HG03457 (cell line): ENCODE results near the gene GJA8.
"Not testable (repeated sequence)": the region's sequence is repeated elsewhere in the genome, so short reads cannot be mapped to it uniquely, and the experiment has no call there.

Source experiments
- ATAC-seq: cut with Tn5 transposase; IDR thresholded peaks from one replicate; pipeline ENCODE4 v1.9.1; 2021; ENCODE audit warnings: moderate number of reproducible peaks; ENCODE audit not compliant: unreplicated experiment

Gene GJA8

DNA sequence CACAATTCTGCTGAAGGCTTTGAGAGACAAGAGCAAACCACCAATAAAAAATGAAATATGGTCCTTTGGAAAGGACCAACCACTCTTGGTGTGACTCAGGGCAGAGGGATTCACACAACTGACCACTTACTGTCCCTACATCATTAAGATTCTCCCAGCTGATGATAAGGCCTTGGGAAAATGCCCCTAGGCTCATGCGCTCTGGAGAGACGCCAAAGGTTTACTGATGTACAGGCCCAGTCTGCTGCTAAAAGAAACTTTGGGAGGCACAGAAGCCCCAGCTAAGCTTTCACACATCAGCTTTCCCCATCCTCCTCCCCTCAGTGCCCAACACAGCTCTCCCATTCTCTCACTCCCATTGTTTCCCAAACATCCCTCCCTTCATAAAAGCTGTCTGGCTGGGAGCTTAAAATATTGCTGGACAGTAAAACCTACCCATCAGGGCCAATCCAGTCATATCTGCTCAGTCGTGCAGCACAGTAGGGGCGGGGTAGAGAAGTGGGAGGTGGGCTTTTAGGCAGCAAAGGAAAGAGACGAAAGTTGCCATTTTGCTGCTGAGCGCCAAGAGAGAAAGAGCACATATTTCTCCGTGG is at the start of gene GJA8:
Gene GJA8, plus strand, starts transcription at position 543 of the 593 bp plus-strand sequence. CDS start 5,161 bp downstream, outside the sequence.
- ATAC-seq, result no peak

DNA sequence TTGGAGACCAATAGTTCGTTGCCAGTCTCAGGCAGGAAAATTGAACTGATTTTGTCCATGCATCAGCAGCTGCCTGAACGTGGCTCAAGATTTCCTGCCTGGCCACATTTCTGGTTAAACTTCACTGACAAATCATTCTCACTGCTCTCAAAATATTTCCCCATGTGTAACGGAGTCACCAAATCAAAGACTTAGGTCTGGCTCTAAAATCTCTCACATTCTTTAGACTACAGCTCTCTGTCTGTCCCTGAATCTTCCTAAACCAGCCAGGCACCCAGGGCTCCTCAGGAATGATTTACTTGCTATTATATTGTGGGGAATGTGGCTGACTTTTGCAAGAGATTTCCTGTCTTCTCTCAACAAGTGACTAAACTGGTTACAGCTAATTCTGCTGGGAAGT is 49.2 kb upstream of the GJA8 start:
- no peak for ATAC-seq

DNA sequence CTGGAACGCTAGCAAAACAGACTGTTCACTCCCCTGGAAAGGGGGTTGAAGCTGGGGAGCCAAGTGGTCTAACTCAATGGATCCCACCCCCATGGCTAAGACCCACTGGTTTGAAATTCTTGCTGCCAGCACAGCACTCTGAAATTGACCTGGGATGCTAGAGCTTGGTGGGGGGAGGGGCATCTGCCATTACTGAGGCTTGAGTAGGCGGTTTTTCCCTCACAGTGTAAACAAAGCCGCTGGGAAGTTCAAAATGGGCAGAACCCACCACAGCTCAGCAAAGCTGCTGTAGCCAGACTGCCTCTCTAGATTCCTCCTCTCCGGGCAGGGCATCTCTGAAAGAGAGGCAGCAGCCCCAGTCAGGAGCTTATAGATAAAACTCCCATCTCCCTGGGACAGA is 47.6 kb upstream of the GJA8 start:
- not testable (repeated sequence) for ATAC-seq

DNA sequence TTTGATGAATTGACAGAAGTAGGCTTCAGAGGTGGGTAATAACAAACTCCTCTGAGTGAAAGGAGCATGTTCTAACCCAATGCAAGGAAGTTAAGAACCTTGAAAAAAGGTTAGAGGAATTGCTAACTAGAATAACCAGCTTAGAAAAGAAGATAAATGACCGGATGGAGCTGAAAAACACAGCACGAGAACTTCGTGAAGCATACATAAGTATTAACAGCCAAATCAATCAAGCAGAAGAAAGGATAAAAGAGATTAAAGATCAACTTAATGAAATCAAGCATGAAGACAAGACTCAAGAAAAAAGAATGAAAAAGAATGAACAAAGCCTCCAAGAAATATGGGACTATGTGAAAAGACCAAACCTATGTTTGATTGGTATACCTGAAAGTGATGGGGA is 46.6 kb upstream of the GJA8 start:
- not testable (repeated sequence) for ATAC-seq

DNA sequence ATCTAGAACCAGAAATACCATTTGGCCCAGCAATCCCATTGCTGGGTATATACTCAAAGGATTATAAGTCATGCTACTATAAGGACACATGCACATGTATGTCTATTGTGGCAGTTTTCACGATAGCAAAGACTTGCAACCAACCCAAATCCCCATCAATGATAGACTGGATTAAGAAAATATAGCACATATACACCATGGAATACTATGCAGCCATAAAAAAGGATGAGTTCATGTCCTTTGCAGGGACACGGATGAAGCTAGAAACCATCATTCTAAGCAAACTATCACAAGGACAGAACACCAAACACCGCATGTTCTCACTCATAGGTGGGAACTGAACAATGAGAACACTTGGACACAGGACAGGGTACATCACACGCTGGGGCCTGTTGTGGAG is 35.4 kb upstream of the GJA8 start:
- not testable (repeated sequence) for ATAC-seq

DNA sequence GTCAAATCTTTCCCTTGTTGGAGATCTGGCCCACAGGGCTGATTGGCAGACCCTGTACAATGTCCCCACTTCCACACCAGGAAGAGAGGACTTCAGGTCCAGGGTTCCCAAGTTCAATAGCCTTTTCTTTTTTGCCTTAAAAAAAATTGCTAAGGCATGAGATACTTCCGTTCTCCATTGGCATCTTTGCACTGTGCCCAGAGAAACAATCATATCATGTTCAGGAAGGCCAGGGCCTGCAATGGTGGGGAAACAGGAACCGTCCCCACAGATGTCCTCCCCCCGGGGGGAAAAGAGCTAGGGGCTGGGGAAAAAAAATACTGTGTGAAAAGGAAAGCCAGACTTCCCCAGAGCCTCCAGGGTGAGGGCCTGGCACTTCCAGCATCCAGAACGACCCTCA is 24.6 kb upstream of the GJA8 start:
- no peak for ATAC-seq

DNA sequence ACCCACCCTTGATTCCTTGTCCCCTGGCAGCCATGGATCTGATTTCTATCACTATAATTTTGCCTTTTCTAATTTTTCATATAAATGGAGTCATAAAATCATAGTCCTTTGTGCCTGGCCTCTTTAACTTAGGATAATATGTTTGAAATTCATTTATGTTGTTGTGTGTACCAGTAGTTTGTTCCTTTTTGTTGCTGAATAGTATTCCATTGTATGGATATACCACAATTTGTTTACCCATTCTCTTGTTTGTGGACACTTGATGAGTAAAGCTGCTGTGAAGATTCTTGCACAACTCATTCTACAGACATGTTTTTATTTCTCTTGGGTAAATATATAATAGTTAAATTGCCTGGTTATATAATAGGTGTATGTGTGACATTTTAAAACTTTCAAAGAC is 22.7 kb upstream of the GJA8 start:
- ATAC-seq, result no peak

DNA sequence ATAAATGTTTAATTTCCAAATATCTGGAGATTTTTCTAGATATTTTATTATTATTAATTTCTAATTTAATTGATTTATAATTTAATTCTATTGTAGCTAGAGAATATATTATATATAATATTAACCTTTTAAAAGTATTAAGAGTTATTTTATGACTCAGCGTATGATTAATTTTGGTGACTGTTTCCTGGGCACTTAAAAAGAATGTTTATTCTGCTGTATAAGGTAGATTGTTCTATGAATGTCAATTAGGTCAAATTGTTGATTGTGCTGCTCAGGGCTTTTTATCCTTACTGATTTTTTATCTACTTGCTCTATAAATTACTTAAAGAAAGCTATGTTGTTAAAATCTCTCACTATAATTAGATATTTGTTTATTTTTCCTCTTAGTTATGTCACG is 20.1 kb upstream of the GJA8 start:
- ATAC-seq, result no peak

DNA sequence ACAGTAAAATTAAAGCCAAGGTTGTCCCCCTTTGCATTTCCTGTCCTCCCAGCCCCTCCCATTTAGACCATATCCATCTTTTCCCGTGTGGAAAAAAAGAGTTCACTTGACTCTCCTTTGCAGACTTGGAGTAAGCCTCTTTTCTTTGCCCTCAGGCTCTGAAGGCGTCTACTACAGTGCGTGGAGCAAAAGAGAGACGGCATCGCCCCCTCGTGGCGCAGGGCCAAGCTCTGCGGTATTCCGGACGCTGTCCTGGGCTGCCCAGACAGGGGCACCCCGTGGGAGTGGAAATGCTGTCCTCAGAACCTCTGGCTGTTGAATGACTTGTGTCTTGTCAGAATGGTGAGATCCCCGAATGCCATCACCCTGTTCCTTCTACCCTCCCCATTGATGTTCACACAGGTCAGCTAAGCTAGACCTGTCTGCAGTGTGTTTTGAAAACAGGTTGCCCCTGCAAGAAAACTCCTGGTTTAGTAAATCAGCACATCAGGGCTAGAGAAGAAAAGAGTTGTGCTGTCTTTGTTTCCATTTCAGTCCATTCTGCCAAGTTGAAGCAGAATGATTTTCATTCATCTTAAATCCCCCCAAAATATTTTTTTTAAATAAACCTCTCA is 12.3 kb upstream of the GJA8 start:
- ATAC-seq, result no peak

DNA sequence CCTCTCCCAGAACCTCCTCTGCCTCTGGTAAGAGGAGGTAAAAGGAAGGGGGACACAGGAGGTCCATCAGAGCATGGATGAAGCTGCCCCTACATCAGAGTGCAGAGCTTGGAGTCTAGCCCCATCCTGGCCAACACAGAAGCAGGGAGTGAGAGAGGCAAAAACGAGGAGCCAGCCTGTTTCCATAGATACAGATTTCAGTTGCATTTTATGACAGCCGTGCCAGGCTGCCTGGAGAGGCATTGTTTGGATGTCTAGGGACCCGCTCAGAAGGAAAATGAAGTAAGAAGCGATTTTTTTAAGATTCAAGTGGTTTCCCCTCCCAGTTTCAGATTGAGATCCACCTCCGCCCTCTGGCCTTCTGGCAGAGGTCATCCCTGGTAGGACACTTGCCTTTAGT is 11.5 kb upstream of the GJA8 start:
- no peak for ATAC-seq

DNA sequence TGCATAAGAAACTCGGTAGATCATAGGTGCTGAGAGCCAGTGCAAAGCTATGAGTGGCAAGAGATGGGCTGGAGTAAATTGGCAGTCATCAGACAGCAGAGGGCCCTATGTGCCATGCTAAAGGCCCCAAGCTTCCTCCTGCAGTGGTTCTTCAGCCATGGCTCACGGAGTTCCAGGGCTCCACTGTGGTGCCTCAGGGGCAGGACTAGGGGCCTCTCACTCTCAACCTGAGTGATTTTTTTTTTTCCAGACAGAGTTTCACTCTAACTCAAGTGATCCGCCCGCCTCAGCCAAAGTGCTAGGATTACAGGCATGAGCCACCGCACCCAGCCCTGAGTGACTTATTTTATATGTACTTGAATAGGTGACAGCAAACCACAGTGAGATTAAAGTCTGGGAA is 10.4 kb upstream of the GJA8 start:
- ATAC-seq, result no peak

DNA sequence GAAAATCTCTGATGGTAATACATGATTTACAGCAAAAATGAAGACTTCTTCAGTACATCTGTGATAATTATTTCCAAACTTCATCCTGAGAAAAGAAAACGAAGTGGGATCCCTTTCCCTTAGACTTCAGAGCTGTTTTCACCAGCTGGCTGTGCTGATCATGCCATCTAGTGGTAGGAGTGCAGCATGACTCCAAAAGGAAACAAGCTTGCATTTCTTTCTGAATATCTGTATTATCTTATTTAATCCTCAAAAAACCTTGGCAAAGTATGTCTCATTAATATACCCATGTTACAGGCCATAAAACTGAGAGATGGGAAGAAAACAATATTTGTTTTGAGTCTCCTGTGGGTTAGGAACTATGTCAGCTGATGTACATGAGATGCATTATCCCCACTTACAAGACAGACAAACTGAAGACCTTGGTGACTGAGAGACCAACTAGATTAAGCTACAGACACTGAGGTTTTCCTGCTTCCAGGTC is 9.8 kb upstream of the GJA8 start:
- no peak for ATAC-seq

DNA sequence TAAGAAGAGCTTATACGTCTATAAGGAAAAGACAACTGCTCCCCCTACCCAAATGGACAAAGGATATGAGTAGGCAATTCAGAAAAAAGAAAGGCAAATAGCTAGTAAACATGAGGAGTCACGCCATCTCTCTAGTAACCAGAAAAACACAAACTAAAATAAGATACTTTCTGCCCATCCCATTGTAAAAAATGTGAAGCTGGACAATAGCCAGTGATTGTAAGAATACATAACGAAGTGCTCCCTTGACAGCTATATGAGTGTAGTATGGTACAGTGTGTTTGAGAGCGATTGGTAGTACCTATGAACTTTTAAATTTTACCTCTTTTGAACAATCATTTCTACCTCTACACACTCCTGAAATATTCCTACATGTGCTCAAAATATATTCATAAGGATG is 7.5 kb upstream of the GJA8 start:
- ATAC-seq, result no peak

DNA sequence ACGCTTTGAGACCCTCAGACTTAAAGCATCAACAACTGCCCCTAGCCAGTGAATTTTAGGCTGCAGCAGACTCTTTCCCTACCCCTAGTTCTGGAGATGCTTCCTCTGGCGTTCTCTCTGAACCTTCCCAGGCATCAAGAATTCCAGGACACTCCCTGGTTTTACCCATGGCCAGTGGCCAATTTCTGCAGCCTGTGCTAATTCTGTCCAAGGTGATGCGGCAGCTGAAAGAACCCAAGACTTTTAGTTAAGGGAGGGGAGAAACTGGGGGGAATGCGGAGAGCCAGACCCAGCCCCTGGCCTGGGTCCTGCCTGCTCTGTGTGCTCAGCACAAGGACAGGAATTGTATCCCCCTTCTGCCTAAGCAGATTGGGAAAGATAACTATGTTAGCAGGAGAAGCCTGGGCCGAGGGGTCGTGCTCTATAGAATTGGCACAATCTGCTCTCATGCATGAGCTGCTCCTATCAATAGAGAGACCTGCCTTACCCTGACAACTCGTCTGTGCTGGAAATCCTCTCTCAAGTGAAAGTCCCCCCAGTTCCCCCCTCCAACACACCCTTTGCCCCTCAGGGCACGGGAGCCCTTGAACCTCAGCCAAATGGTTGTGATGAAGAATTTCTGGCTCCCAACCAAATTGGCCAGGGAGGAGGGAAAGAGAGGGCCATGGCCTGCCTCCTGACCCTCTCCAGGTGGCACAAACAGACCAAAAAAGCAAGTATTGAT is 5.4 kb upstream of the GJA8 start:
- no peak for ATAC-seq

DNA sequence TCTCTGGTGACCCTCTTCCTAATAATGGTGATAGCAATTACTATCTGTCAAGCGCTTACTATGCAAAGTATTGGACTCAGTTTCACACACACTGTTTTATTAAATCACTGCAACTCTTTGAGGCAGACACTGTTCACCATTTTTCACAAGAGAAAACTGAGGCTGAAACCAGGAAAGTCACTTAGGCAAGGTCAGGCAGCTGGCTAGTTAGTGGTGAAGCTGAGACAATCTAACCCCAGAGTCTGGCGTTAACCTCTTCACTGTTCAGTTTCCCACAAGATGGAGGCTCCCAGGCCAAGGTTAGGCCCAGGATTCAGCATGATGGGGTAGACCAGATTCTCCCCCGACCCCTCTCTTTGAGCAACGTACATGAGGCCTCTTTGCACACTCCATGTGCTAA is 4.8 kb upstream of the GJA8 start:
- no peak for ATAC-seq

DNA sequence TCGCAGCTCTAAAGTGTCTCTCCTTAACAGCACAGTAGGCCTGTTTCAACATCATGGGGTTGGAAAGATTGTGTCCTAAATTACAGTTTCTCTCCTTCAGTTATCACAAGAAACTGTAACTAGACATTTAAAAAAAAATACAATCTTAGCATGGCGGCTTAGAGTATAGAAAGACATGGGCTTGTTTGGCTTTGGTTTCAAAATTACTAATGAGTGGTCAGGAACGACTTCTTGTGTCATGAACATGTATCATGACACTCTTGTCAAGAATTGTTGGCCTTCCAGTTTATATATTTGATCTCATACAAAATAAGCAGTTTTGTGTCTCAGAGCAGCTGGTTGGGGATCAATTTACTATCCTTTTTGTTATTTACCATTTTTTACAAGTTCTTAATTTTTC is 2.1 kb downstream of the GJA8 start:
- no peak for ATAC-seq

DNA sequence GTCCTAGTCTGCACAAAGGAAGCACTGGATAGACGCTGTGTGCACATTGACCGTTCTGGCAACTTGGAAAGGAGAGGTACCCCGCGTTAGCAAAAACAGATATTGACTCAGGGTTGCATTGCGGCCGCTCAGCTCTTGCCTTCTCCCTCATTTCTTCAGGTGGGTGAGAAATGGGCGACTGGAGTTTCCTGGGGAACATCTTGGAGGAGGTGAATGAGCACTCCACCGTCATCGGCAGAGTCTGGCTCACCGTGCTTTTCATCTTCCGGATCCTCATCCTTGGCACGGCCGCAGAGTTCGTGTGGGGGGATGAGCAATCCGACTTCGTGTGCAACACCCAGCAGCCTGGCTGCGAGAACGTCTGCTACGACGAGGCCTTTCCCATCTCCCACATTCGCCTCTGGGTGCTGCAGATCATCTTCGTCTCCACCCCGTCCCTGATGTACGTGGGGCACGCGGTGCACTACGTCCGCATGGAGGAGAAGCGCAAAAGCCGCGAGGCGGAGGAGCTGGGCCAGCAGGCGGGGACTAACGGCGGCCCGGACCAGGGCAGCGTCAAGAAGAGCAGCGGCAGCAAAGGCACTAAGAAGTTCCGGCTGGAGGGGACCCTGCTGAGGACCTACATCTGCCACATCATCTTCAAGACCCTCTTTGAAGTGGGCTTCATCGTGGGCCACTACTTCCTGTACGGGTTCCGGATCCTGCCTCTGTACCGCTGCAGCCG is 5.4 kb downstream of the GJA8 start:
- ATAC-seq, result no peak

DNA sequence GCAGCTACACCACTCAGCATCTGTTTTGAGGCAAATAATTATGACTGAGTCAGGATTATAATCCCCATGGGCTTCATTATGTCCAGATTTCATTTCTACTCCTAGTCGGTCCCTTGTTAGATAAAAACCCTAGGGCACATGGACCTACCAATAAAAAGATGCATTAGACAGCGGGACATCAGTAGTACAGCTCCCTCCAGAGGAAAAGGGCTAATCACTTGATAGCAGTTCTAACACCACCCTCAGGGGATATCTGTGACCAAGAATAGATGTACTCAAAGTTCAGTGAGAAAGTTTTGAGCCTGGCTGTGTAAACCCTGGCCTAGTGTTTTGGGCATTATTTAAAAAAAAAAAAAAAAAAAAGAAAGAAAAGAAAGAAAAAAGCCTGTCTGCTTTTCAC is 10.0 kb downstream of the GJA8 start:
- no peak for ATAC-seq

DNA sequence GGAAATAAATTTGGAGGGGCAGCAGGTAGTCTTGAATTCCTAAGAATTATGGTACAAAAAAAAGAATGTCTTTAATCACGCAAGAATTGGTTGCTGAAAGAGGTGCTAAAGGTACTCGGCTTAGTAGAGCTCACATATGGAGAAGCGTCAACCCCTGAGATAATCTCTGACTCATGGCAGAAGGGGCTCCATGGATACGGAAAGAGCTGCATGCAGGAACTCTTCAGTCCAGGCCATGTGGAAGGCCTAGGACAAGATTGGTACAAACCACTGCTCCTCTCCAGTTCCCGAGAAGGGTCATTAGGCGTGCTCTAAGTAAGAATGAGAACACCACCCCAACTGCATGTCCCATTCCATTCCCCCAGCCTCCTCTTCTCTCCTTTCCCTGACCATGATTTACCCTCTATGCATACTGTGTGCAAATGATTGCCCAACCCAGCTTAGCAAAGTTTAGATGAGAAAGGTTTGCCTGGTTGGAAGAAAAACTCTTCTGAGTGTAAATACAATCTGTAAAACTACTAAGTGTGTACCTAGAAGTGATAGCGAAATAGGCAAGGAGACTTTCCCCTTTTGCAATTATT is 10.9 kb downstream of the GJA8 start:
- ATAC-seq, result no peak

DNA sequence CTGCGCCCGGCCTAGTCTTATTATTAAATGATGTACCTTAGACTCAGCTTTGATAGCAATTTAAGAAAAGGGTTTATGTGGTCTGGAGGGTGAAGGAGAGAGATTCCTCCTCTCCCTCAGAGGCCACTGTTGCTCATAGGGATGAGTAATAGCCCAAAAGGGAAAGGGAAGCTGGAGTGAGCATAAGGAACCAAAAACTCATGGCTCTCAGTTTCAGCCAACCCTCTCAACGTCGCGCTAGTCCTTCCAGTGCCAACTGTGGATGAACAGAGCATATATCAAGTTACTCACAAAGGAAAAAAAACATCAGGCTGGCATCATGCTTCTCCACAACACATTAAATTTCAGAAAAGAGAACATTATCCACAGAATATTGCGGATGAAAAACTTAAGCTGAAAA is 17.3 kb downstream of the GJA8 start:
- ATAC-seq, result no peak

DNA sequence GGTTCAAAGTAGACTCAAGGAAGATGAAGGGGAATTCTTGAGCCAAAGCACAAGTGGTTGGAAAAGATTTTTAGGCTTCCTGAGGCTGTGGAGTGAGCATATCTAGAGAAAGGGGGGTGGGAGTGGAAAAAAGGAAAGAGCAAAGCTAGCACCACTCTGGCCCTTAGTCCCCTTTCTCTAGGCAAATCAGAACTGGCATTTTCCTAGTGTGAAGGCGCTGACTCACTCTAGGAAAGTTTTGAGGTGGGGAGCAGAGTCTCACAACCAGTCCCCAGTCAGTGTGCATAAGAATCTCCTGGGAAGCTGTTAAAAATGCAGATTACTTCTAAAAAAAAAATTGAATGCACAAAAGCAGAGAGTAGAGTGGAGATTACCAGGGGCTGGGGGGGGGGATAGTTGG is 22.2 kb downstream of the GJA8 start:
- no peak for ATAC-seq
